ENCODE data around the gene ISLR2. TPM values are rescaled to one million over a fixed set of nuclear protein-coding genes. Genes with fewer than 3 reads are reported as not detected.

The ISLR2 gene
- total RNA-seq, 2 donors from 2014 or later = not detected

DNA sequence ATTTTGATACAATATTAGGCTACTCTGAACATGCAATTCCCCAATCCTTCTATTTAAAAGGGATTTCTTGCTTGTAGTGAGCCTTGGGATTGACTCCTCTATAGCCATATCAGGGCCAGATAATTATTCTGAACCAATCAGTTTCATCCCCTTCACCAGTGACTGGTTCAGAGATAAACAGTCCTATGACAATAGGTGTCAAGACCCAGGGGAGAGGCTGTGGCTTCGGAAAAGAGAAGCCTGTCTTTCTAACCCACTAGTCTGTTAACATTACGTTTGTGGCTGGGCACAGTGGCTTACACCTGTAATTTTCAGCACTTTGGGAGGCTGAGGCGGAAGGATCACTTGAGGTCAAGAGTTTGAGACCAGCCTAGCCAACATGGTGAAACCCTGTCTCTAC is 6.2 kb upstream of the ISLR2 start:
- Mint-ChIP-seq H3K4me1 (peaks cover 32% of the 10 kb centered on the region), H3K27me3 (ENCODE audit: insufficient read depth) (peaks cover 48% of the 10 kb centered on the region), H3K27ac (no peak overlapping the region), H3K4me3 (no peak overlapping the region), H3K36me3 (ENCODE audit: low read depth) (no peaks in the 10 kb centered on the region), H3K9me3 (no peaks in the 10 kb centered on the region)
- peak; percentile 51 for DNase-seq
- Histone ChIP-seq H3K4me3 (ENCODE audit: low read length) (no peak overlapping the region), H3K36me3 (ENCODE audit: control insufficient read depth, insufficient read depth, low read length) (no peaks in the 10 kb centered on the region), H3K27ac (ENCODE audit: low read depth, low read length) (no peak overlapping the region), H3K4me1 (ENCODE audit: control insufficient read depth, insufficient read depth, low read length) (peaks cover 15% of the 10 kb centered on the region), H3K9me3 (ENCODE audit: control insufficient read depth, low read length) (no peaks in the 10 kb centered on the region), H3K9ac (ENCODE audit: extremely low read depth, low read length, poor library complexity, severe bottlenecking) (no peak overlapping the region), H3K27me3 (ENCODE audit: control insufficient read depth, insufficient read depth, low read length, poor library complexity, severe bottlenecking) (peaks cover 33% of the 10 kb centered on the region)
- 55 to 58% methylated on average over 2 to 3 of the region's 3 CpGs for WGBS, 2 experiments (ENCODE audit: insufficient coverage in 1 of 2, insufficient read length in 1 of 2)
- TF ChIP-seq, protein P1, sequence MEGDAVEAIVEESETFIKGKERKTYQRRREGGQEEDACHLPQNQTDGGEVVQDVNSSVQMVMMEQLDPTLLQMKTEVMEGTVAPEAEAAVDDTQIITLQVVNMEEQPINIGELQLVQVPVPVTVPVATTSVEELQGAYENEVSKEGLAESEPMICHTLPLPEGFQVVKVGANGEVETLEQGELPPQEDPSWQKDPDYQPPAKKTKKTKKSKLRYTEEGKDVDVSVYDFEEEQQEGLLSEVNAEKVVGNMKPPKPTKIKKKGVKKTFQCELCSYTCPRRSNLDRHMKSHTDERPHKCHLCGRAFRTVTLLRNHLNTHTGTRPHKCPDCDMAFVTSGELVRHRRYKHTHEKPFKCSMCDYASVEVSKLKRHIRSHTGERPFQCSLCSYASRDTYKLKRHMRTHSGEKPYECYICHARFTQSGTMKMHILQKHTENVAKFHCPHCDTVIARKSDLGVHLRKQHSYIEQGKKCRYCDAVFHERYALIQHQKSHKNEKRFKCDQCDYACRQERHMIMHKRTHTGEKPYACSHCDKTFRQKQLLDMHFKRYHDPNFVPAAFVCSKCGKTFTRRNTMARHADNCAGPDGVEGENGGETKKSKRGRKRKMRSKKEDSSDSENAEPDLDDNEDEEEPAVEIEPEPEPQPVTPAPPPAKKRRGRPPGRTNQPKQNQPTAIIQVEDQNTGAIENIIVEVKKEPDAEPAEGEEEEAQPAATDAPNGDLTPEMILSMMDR (conservative IDR thresholded peaks at IDR 0.05) = no peak

DNA sequence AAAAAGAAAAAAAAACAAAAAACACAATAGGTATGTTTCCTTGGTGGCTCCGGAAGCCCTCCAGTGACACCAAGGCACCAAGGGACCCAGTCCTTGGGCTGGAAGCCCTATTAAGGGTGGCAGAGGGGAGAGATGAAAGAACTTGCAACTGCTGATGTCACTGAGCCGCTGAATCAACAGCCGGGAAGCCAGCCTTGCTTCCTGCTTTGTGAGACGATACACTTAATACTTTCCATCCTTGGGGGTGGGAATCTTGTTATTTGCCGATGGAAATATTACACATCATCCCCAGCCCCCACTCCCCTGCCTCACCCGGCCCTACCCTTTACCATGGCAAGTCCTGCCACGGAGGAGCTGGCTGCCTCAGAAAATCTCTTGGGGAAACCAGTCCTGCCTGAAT is 5.6 kb upstream of the ISLR2 start:
- H3K27me3 ChIP-seq (ENCODE audit: control insufficient read depth, insufficient read depth, low read length, poor library complexity, severe bottlenecking) = peaks cover 39% of the 10 kb centered on the region
- TF ChIP-seq, protein P1 (conservative IDR thresholded peaks at IDR 0.05) = no peak

DNA sequence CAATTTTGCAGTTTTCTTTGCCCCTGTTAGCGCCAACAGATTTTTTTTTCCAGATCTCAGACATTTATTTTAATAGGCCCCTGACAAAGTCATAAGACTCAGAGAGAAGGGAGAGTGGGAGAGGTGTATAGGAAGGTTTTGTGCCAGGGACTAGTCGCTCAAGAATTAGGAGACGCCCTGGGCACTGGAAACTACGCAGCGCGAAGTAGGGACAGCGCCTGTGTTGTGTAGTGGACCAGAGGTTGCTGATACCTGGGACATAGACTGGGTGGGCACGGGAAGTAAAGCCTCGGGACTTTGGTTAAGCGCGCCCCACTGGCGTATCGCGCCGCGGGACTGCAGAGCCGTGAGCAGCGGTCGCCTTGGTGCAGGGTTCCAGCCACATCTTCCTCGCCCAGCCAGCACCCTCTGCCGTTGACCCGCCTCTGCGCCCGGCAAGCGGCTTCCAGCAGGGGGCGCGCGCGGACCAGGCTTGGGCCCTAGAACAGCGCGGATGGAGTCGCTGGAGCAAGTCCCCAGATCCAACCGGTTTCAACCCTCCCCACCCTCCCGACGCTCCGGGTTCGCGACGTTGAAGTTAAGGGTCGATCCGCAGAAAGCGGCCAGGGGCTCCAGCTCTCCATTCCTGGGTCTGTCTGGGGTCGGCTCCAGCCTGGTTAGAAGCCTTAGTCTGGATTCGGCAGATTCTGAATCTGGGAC is 3.0 kb upstream of the ISLR2 start:
- Histone ChIP-seq H3K9me3 (ENCODE audit: control insufficient read depth, low read length) (no peaks in the 10 kb centered on the region), H3K27me3 (ENCODE audit: control insufficient read depth, insufficient read depth, low read length, poor library complexity, severe bottlenecking) (peaks cover 65% of the 10 kb centered on the region), H3K27ac (ENCODE audit: low read depth, low read length) (no peak overlapping the region), H3K36me3 (ENCODE audit: control insufficient read depth, insufficient read depth, low read length) (no peaks in the 10 kb centered on the region), H3K9ac (ENCODE audit: extremely low read depth, low read length, poor library complexity, severe bottlenecking) (no peak overlapping the region), H3K4me1 (ENCODE audit: control insufficient read depth, insufficient read depth, low read length) (peaks cover 14% of the 10 kb centered on the region), H3K4me3 (ENCODE audit: low read length) (peak overlapping the region; percentile 72)
- peak overlapping the region; percentile 43 for H3K4me3 Mint-ChIP-seq
- H3K27me3 Mint-ChIP-seq (ENCODE audit: insufficient read depth) = peaks cover 72% of the 10 kb centered on the region
- H3K36me3 Mint-ChIP-seq (ENCODE audit: low read depth) = no peaks in the 10 kb centered on the region
- peak; percentile 99 for DNase-seq
- TF ChIP-seq, protein P1 (conservative IDR thresholded peaks at IDR 0.05) = peak; percentile 99
- H3K9me3 Mint-ChIP-seq = no peaks in the 10 kb centered on the region
- no peak overlapping the region for H3K27ac Mint-ChIP-seq
- 15 to 79% methylated on average over 8 to 44 of the region's 44 CpGs for WGBS, 2 experiments (ENCODE audit: insufficient coverage in 1 of 2, insufficient read length in 1 of 2)
- peaks cover 38% of the 10 kb centered on the region for H3K4me1 Mint-ChIP-seq

More for the DNA sequence above, 5.6 kb upstream of the ISLR2 start:
- H3K4me1 Mint-ChIP-seq = peaks cover 38% of the 10 kb centered on the region
- Histone ChIP-seq H3K4me1 (ENCODE audit: control insufficient read depth, insufficient read depth, low read length) (peaks cover 15% of the 10 kb centered on the region), H3K9ac (ENCODE audit: extremely low read depth, low read length, poor library complexity, severe bottlenecking) (no peak overlapping the region), H3K4me3 (ENCODE audit: low read length) (no peak overlapping the region), H3K9me3 (ENCODE audit: control insufficient read depth, low read length) (no peaks in the 10 kb centered on the region), H3K36me3 (ENCODE audit: control insufficient read depth, insufficient read depth, low read length) (no peaks in the 10 kb centered on the region), H3K27ac (ENCODE audit: low read depth, low read length) (no peak overlapping the region)
- H3K9me3 Mint-ChIP-seq = no peaks in the 10 kb centered on the region
- no peak overlapping the region for H3K4me3 Mint-ChIP-seq
- H3K36me3 Mint-ChIP-seq (ENCODE audit: low read depth) = no peaks in the 10 kb centered on the region
- WGBS, 2 experiments (ENCODE audit: insufficient coverage in 1 of 2, insufficient read length in 1 of 2) = 86% methylated on average over 7 of the region's 7 CpGs; no CpG with 5 or more reads in 1 of the 2 experiments
- no peak for DNase-seq
- no peak overlapping the region for H3K27ac Mint-ChIP-seq
- peaks cover 54% of the 10 kb centered on the region for H3K27me3 Mint-ChIP-seq (ENCODE audit: insufficient read depth)
